ENCODE results near the gene DUSP15. TPM values are rescaled to one million over a fixed set of nuclear protein-coding genes. Genes with fewer than 3 reads are reported as not detected.

DUSP15 gene
- total RNA-seq, 1 donor from 2014 or later, result not detected

DNA sequence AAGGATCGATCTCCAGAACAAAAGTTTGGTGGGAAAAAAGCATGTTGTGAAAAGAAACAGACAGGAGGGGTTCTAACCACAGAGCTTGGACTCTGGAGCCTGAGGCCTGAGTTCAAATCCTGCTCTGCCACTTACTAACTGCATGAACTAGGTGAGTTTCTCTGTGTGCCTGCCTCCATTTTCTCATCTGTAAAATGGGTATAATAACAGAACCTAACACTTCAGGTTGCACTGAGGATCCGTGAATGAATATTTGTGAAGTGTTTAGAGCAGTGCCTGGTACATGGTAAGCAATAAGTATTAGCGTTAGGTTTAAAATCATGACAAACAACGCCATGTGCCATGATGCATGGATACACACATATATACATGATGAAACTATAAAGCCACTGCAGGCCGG lies 36.7 kb upstream of the DUSP15 start:
- TF ChIP-seq, protein P1, sequence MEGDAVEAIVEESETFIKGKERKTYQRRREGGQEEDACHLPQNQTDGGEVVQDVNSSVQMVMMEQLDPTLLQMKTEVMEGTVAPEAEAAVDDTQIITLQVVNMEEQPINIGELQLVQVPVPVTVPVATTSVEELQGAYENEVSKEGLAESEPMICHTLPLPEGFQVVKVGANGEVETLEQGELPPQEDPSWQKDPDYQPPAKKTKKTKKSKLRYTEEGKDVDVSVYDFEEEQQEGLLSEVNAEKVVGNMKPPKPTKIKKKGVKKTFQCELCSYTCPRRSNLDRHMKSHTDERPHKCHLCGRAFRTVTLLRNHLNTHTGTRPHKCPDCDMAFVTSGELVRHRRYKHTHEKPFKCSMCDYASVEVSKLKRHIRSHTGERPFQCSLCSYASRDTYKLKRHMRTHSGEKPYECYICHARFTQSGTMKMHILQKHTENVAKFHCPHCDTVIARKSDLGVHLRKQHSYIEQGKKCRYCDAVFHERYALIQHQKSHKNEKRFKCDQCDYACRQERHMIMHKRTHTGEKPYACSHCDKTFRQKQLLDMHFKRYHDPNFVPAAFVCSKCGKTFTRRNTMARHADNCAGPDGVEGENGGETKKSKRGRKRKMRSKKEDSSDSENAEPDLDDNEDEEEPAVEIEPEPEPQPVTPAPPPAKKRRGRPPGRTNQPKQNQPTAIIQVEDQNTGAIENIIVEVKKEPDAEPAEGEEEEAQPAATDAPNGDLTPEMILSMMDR (conservative IDR thresholded peaks at IDR 0.05; ENCODE audit: low read depth, low read length), result no peak
- no peak overlapping the region for H3K4me3 ChIP-seq (ENCODE audit: low read depth, low read length)
- DNase-seq (ENCODE audit: low read depth), result no peak

DNA sequence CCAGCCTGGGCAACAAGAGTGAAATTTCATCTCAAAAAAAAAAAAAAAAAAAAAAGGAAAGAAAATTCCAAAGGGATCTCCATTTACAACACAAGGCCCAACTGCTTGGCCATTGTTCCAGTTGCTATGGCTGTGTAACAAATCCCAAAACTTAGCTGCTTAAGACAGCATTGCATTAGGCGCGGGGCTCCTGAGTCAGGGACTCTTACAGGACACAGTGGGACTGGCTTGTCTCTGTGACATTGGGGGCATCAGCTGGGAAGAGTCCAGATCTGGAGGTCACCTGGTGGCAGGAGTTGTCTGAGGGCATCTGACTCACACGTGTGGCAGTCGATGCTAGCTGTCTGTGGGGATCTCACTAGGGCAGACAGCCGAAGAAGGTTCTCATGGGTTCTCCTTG lies 35.7 kb upstream of the DUSP15 start:
- H3K4me3 ChIP-seq (ENCODE audit: low read depth, low read length), result no peak overlapping the region
- TF ChIP-seq, protein P1 (conservative IDR thresholded peaks at IDR 0.05; ENCODE audit: low read depth, low read length), result no peak
- DNase-seq (ENCODE audit: low read depth), result no peak

GRCh38 chr20:31903627-31904386 lies 33.5 kb upstream of the DUSP15 start:
- H3K4me3 ChIP-seq (ENCODE audit: low read depth, low read length), result no peak overlapping the region
- DNase-seq (ENCODE audit: low read depth), result no peak
- TF ChIP-seq, protein P1 (conservative IDR thresholded peaks at IDR 0.05; ENCODE audit: low read depth, low read length), result no peak

DNA sequence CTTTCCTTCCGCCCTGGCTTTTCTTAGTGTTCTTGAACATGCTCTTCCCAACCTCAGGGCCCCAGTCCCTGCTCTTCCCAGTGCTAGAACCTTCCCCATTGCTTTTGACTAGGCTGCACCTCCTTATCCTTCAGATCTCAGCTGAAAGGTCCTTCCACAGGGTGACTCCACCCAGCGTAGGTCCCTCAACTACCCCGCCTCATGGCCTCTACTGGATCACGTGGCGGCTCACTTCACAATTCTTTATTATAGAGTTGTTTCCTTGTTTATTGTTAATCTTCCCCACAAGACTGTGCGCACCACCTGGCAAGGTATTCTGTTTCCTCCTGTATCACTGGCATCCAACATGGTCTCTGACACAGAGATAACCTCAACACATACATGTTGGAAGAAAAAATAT lies 31.3 kb upstream of the DUSP15 start:
- TF ChIP-seq, protein P1 (conservative IDR thresholded peaks at IDR 0.05; ENCODE audit: low read depth, low read length), result no peak
- DNase-seq (ENCODE audit: low read depth), result no peak
- H3K4me3 ChIP-seq (ENCODE audit: low read depth, low read length), result no peak overlapping the region

- H3K4me3 ChIP-seq (ENCODE audit: low read depth, low read length), result no peak overlapping the region
- DNase-seq (ENCODE audit: low read depth), result no peak
- TF ChIP-seq, protein P1 (conservative IDR thresholded peaks at IDR 0.05; ENCODE audit: low read depth, low read length), result no peak
Observed at GRCh38 chr20:31897541-31897940, 27.2 kb upstream of the DUSP15 start.

GRCh38 chr20:31896049-31896448 lies 25.7 kb upstream of the DUSP15 start:
- DNase-seq (ENCODE audit: low read depth), result no peak
- TF ChIP-seq, protein P1 (conservative IDR thresholded peaks at IDR 0.05; ENCODE audit: low read depth, low read length), result no peak
- H3K4me3 ChIP-seq (ENCODE audit: low read depth, low read length), result no peak overlapping the region
